ENCODE data around the gene PKIB.

GRCh38 chr6:122620902-122621301 is 10.7 kb downstream of the PKIB start:
- TF ChIP-seq PATZ1 (CRISPR knock-in tag; IDR thresholded peaks at IDR 0.05; ENCODE audit: borderline replicate concordance), result no peak
- no peak for TF ChIP-seq POU6F1 (CRISPR knock-in tag; IDR thresholded peaks at IDR 0.05; ENCODE audit: borderline replicate concordance, low read depth)
- TF ChIP-seq GLIS3 (CRISPR knock-in tag; IDR thresholded peaks at IDR 0.05), result no peak
- TF ChIP-seq CSRNP3 (CRISPR knock-in tag; IDR thresholded peaks at IDR 0.05), result no peak
- TF ChIP-seq ZNF70 (CRISPR knock-in tag; IDR thresholded peaks at IDR 0.05), result no peak
